Stimulated activated naive B cell treated with anti-CD40 and anti-IgM and Interleukin-4, amounts not matched to agents 10 μg/mL and 1 μg/mL and 100 μg/mL, for 72 hours (primary cell): Measurements from ENCODE around the gene SAFB2.

Source experiments
- ATAC-seq, 2 donors: fragments of 150-1000 bp; cut with Tn5 transposase; replicated peaks; 2 replicates each; pipeline ENCODE4 v1.10.0; 2021; ENCODE audit warnings: moderate library complexity in 1 of 2
- DNase-seq: peaks from one replicate; pipeline ENCODE4 v3.0.0; 2021
- H3K27ac Mint-ChIP-seq: one replicate; pipeline ENCODE4 v1.8.0; 2022; ENCODE audit warnings: mild to moderate bottlenecking, mixed read lengths
- H3K27me3 Mint-ChIP-seq, 2 donors: one replicate each; pipeline ENCODE4 v1.8.0; 2022; ENCODE audit warnings: mixed read lengths in 2 of 2
- H3K36me3 Mint-ChIP-seq, 2 donors: one replicate each; pipeline ENCODE4 v1.8.0; 2022; ENCODE audit warnings: mixed read lengths in 2 of 2, mild to moderate bottlenecking in 1 of 2
- H3K4me1 Mint-ChIP-seq, 2 donors: one replicate each; pipeline ENCODE4 v1.8.0; 2022; ENCODE audit warnings: mixed read lengths in 2 of 2, mild to moderate bottlenecking in 1 of 2
- H3K4me3 Mint-ChIP-seq, 2 donors: one replicate each; pipeline ENCODE4 v1.8.0; 2022; ENCODE audit warnings: mild to moderate bottlenecking in 2 of 2, mixed read lengths in 2 of 2, moderate library complexity in 1 of 2
- H3K9me3 Mint-ChIP-seq, 2 donors: one replicate each; pipeline ENCODE4 v1.8.0; 2022; ENCODE audit warnings: mixed read lengths in 2 of 2, mild to moderate bottlenecking in 1 of 2

The SAFB2 gene

GRCh38 chr19:5588906-5589676 lies 33.5 kb downstream of the SAFB2 start:
- peaks cover 15 to 27% of the 10 kb centered on the region in 2 donors for H3K4me1 Mint-ChIP-seq
- no peaks in the 10 kb centered on the region for H3K9me3 Mint-ChIP-seq
- no peaks in the 10 kb centered on the region for H3K27me3 Mint-ChIP-seq
- H3K27ac Mint-ChIP-seq: no peak overlapping the region
- no peak overlapping the region for H3K4me3 Mint-ChIP-seq
- ATAC-seq: no peak
- peaks cover 55 to 58% of the 10 kb centered on the region in 2 donors for H3K36me3 Mint-ChIP-seq
- no peak for DNase-seq

- Mint-ChIP-seq H3K36me3 (peaks cover 54 to 61% of the 10 kb centered on the region in 2 donors), H3K27ac (peak overlapping the region; percentile 51), H3K4me3 (no peak overlapping the region), H3K4me1 (peaks cover 16 to 27% of the 10 kb centered on the region in 2 donors), H3K9me3 (no peaks in the 10 kb centered on the region), H3K27me3 (no peaks in the 10 kb centered on the region)
- DNase-seq (no peak), ATAC-seq (no peak)
Measured at GRCh38 chr19:5588441-5588840, 34.1 kb downstream of the SAFB2 start.

GRCh38 chr19:5587661-5588060 lies 34.9 kb downstream of the SAFB2 start:
- no peak for DNase-seq
- Mint-ChIP-seq H3K4me1 (peaks cover 16 to 27% of the 10 kb centered on the region in 2 donors), H3K9me3 (no peaks in the 10 kb centered on the region), H3K4me3 (no peak overlapping the region), H3K27ac (peak overlapping the region; percentile 42), H3K36me3 (peaks cover 48 to 59% of the 10 kb centered on the region in 2 donors), H3K27me3 (no peaks in the 10 kb centered on the region)
- ATAC-seq: no peak

GRCh38 chr19:5587071-5587455 lies 35.5 kb downstream of the SAFB2 start:
- Mint-ChIP-seq H3K4me1 (peaks cover 16 to 27% of the 10 kb centered on the region in 2 donors), H3K36me3 (peaks cover 47 to 58% of the 10 kb centered on the region in 2 donors), H3K27ac (no peak overlapping the region), H3K9me3 (no peaks in the 10 kb centered on the region), H3K4me3 (no peak overlapping the region), H3K27me3 (no peaks in the 10 kb centered on the region)
- no peak for DNase-seq
- no peak for ATAC-seq

GRCh38 chr19:5586300-5587070 lies 36.1 kb downstream of the SAFB2 start:
- peak overlapping the region; percentile 68 to 70 for H3K4me3 Mint-ChIP-seq
- H3K27ac Mint-ChIP-seq: peak overlapping the region; percentile 90
- ATAC-seq (peak; percentile 16 to 24), DNase-seq (no peak)
- peaks cover 43 to 62% of the 10 kb centered on the region in 2 donors for H3K36me3 Mint-ChIP-seq
- no peaks in the 10 kb centered on the region for H3K27me3 Mint-ChIP-seq
- H3K4me1 Mint-ChIP-seq: peaks cover 16 to 27% of the 10 kb centered on the region in 2 donors
- H3K9me3 Mint-ChIP-seq: no peaks in the 10 kb centered on the region

- Mint-ChIP-seq H3K27ac (peak overlapping the region; percentile 90), H3K9me3 (no peaks in the 10 kb centered on the region), H3K27me3 (no peaks in the 10 kb centered on the region), H3K4me1 (peaks cover 16 to 27% of the 10 kb centered on the region in 2 donors), H3K4me3 (peak overlapping the region; percentile 68 to 70), H3K36me3 (peaks cover 39 to 63% of the 10 kb centered on the region in 2 donors)
- DNase-seq: peak; percentile 57
- peak; percentile 80 to 82 for ATAC-seq
Measured at GRCh38 chr19:5585461-5586299, 36.9 kb downstream of the SAFB2 start.

GRCh38 chr19:5580161-5580571 lies 42.4 kb downstream of the SAFB2 start:
- Mint-ChIP-seq H3K27me3 (no peaks in the 10 kb centered on the region), H3K9me3 (no peaks in the 10 kb centered on the region), H3K4me3 (no peak overlapping the region), H3K4me1 (peaks cover 8 to 12% of the 10 kb centered on the region in 2 donors), H3K27ac (no peak overlapping the region), H3K36me3 (peaks cover 17 to 27% of the 10 kb centered on the region in 2 donors)
- ATAC-seq (no peak), DNase-seq (no peak)

GRCh38 chr19:5579697-5580096 lies 42.9 kb downstream of the SAFB2 start:
- ATAC-seq: no peak
- no peaks in the 10 kb centered on the region for H3K27me3 Mint-ChIP-seq
- H3K9me3 Mint-ChIP-seq: no peaks in the 10 kb centered on the region
- no peak overlapping the region for H3K4me3 Mint-ChIP-seq
- H3K4me1 Mint-ChIP-seq: peaks cover 8 to 12% of the 10 kb centered on the region in 2 donors
- no peak overlapping the region for H3K27ac Mint-ChIP-seq
- no peak for DNase-seq
- peaks cover 20 to 31% of the 10 kb centered on the region in 2 donors for H3K36me3 Mint-ChIP-seq

GRCh38 chr19:5579286-5579685 lies 43.3 kb downstream of the SAFB2 start:
- ATAC-seq: no peak
- Mint-ChIP-seq H3K4me1 (peaks cover 8 to 12% of the 10 kb centered on the region in 2 donors), H3K9me3 (peaks cover 0 to 2% of the 10 kb centered on the region in 2 donors), H3K27ac (no peak overlapping the region), H3K27me3 (no peaks in the 10 kb centered on the region), H3K4me3 (no peak overlapping the region), H3K36me3 (peaks cover 20 to 32% of the 10 kb centered on the region in 2 donors)
- no peak for DNase-seq

GRCh38 chr19:5578097-5578846 lies 44.3 kb downstream of the SAFB2 start:
- H3K27ac Mint-ChIP-seq: peak overlapping the region; percentile 27
- H3K27me3 Mint-ChIP-seq: no peaks in the 10 kb centered on the region
- H3K4me1 Mint-ChIP-seq: peaks cover 7 to 12% of the 10 kb centered on the region in 2 donors
- peaks cover 0 to 2% of the 10 kb centered on the region in 2 donors for H3K9me3 Mint-ChIP-seq
- ATAC-seq (peak; percentile 91 to 95), DNase-seq (peak; percentile 44)
- H3K36me3 Mint-ChIP-seq: peaks cover 16 to 26% of the 10 kb centered on the region in 2 donors
- H3K4me3 Mint-ChIP-seq: no peak overlapping the region

- Mint-ChIP-seq H3K36me3 (peaks cover 17 to 18% of the 10 kb centered on the region in 2 donors), H3K4me1 (peaks cover 7 to 12% of the 10 kb centered on the region in 2 donors), H3K4me3 (no peak overlapping the region), H3K9me3 (peaks cover 0 to 2% of the 10 kb centered on the region in 2 donors), H3K27ac (no peak overlapping the region), H3K27me3 (no peaks in the 10 kb centered on the region)
- ATAC-seq: no peak
- no peak for DNase-seq
Measured at GRCh38 chr19:5575590-5575989, 47.0 kb downstream of the SAFB2 start.

- peak overlapping the region; percentile 3 for H3K27ac Mint-ChIP-seq
- DNase-seq: no peak
- peaks cover 7 to 14% of the 10 kb centered on the region in 2 donors for H3K36me3 Mint-ChIP-seq
- peaks cover under 1 to 2% of the 10 kb centered on the region in 2 donors for H3K4me1 Mint-ChIP-seq
- H3K27me3 Mint-ChIP-seq: peaks cover 4% of the 10 kb centered on the region in 2 donors
- H3K9me3 Mint-ChIP-seq: peaks cover 0 to 2% of the 10 kb centered on the region in 2 donors
- no peak overlapping the region for H3K4me3 Mint-ChIP-seq
- no peak for ATAC-seq
Measured at GRCh38 chr19:5572556-5573286, 49.9 kb downstream of the SAFB2 start.

GRCh38 chr19:5571777-5572176 lies 50.8 kb downstream of the SAFB2 start:
- H3K9me3 Mint-ChIP-seq: peaks cover 0 to 2% of the 10 kb centered on the region in 2 donors
- ATAC-seq: no peak
- no peak for DNase-seq
- peaks cover 4% of the 10 kb centered on the region in 2 donors for H3K27me3 Mint-ChIP-seq
- peaks cover 7 to 14% of the 10 kb centered on the region in 2 donors for H3K36me3 Mint-ChIP-seq
- H3K27ac Mint-ChIP-seq: no peak overlapping the region
- no peak overlapping the region for H3K4me3 Mint-ChIP-seq
- no peaks in the 10 kb centered on the region for H3K4me1 Mint-ChIP-seq
